ENCODE results near the gene LZTS3.
"Not testable (repeated sequence)": the region's sequence is repeated elsewhere in the genome, so short reads cannot be mapped to it uniquely, and the experiment has no call there.

LZTS3 gene

DNA sequence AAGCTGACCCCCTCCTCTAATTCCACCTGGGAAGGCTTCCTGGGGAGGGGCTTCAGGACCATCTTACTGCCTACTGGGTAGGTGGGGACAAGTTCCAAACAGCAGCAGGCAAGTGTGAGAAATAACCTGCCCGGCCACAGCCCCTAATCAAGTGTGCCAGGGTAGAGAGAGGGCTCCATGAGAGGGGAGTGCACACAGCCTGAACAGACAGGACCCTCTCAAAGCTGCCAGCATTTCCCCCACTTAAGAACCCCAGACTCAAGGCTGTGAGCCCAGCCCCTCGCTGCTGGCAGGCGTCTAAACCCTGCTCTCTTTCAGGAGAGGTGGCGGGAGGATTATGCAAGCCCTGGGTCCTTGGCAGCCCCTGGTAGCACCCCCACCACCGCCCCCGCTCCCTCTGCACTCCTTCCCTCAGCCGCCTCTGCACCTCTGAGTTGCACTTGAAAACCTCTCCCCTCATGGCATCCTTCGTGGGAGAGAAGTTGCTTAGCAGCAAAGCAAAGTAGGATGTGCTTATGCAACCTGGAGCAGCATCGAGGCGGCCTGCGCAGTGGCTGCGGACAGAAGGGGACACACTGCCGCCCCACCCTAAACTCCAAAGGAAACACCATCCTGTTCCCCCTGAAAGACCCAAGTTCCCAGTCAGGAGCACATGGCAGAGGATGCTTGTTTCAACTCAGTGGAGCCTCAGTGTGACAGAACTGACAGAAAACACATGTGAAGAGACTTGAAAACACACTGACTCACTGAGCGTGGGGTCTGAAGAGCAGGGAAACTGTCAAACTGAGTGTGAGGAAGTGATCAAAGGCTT lies 20.7 kb upstream of the LZTS3 start:
- DNase-seq (ENCODE audit: extremely low read depth in 1 of 2, low read depth in 1 of 2): no peak

DNA sequence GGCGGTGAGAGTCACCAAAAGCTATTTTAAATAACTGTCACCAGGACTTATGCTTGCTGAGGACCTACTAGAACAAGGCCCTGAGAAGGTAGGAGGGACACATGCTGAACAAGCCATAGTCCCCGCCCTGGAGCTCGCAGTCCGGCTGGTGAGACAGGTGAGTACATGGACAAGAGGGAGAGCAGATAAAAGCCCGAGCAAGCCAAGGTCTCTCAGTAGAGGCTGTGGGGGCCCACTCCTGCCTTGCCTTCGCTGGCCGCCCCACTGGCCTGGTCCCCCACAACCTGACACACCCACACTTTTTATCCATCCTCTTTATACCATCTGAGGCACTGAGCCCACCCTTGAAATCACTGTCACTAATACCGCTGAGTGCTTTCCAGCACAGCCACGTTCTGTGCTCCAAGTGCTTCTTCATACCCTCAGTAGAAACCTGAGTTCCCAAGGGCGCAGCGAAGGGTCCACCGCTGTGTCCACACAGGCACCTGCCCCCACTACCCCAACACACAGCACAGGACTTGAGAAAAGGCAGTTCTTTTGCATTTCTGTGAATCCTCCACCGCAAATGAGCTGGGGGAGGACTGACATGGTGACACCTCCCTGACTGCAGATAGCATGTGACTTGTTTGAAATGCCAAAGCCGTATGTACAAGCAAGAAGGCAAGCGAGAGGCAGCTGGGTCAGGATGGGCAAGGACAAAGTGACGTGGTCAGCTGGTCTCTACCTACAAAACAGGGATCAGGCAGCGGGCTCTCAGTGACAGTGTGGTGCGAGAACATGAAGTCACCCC lies 19.1 kb upstream of the LZTS3 start:
- no peak for DNase-seq (ENCODE audit: extremely low read depth in 1 of 2, low read depth in 1 of 2)

DNA sequence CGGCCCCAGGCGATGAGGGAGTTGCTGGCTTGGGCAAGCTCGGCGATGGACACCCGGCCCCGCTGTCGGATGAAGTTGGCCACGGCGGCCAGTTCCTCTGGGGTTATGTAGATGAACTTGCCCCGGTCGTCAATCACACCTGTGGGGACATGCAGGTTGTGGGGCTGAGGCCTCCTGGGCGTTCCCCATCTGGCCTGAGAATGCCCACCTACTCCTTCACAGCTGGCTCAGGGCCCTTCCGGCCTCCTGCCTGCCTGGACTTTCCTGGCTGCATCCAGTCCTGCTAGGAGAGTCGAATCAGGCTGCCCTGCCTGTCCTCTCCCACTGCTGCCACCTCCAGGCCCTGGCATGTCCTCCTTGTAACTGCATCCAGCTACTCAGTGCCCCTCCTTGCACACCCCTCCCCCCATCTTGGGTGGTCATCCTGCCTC lies 17.3 kb upstream of the LZTS3 start:
- no peak for DNase-seq (ENCODE audit: extremely low read depth in 1 of 2, low read depth in 1 of 2)

DNA sequence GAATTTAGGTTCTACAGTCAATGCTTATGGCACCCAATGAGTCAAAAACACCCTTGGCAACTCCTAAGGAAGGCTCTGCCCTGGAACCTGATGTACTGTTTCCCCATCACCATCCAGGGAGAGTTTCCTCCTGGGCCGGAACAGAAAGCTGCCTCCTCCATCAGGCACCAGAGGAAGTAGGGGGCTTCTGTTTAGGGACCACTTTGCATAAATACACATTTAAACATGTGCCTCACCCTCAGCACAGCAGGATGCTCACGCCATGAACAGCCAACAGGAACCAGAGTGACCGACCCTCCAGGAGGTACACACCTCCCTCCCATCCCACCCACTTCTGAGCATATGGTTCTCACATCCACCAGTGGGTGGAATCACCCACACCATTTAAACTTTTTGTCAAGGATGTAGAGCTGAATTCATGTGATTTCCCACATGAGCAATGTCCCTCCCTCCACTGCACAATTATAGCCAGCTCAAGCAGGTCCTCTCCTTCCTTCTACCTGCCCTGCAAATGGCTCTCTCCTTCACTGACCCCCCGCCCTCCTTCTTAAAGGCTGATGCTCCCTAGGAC lies 16.3 kb upstream of the LZTS3 start:
- no peak for DNase-seq (ENCODE audit: extremely low read depth in 1 of 2, low read depth in 1 of 2)

DNA sequence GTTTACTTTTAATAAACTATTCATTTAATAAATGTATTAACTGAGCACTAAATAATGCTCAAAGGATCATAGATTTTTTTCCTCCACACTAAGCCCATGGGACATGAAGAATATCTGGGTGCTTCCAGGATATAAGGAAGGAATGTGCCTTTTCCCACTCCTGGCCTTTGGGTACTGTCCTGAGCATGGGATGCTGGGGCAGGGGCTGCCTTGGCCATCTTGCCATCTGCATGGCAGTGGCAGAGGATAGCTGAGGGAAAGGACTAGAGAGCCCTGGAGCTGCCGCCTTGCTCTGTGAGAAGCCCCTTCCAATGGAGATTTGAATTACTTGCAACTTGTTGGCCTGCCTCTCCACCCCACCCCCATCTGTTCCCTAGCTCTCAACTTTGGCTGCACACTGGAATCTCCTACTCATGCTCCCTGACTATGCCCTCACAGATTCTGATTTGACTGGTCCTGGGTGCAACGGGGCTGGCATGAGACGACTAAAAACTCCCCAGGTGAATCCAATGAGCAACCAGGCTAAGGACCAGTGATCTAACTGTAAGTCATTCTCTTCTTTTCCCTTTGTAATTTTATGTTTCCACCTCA lies 15.6 kb upstream of the LZTS3 start:
- DNase-seq (ENCODE audit: extremely low read depth in 1 of 2, low read depth in 1 of 2): no peak

DNA sequence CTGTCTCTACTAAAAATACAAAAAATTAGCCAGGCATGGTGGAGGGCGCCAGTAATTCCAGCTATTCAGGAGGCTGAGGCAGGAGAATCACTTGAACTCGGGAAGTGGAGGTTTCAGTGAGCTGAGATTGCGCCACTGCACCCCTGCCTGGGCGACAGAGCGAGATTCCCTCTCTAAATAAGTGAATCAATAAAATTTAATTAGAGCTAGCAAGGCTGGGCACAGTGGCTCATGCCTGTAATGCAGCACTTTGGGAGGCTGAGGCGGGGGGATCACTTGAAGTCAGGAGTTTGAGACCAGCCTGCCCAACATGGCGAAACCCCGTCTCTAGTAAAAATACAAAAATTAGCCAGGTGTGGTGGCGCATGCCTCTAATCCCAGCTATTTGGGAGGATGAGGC lies 14.5 kb upstream of the LZTS3 start:
- not testable (repeated sequence) for DNase-seq (ENCODE audit: extremely low read depth in 1 of 2, low read depth in 1 of 2)

DNA sequence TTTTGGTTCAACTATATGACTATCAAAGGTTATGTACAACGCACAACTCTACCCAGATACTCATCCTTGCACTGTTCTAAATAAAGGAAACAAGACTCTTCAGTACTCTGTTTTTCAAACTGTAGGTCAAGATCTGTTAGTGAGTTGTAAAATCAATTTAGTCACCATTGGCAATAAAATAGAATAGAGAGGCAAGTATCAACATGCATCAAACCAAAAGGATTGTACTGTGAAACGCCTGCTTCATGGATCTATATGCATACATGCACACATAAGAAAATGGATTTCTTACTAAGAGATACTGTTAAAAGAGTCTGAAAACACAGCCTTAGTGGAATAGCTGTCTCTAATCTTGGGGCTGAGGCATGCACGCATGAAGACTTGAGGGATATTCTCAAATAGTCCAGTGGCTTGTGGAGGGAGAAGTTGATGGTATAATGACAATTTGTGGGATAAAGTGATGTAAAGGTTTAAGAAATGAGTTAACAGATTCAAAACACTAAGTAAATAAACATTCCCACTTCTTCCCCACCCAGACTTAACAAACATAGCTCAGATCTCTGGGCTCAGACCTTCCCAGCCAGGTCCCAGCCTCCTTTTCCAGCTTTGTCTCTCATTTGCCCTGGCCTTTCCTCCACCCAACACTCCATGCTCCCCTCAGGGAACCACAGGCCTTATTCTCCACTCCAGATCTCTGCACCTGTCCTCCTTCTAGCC lies 10.7 kb upstream of the LZTS3 start:
- no peak for DNase-seq (ENCODE audit: extremely low read depth in 1 of 2, low read depth in 1 of 2)

DNA sequence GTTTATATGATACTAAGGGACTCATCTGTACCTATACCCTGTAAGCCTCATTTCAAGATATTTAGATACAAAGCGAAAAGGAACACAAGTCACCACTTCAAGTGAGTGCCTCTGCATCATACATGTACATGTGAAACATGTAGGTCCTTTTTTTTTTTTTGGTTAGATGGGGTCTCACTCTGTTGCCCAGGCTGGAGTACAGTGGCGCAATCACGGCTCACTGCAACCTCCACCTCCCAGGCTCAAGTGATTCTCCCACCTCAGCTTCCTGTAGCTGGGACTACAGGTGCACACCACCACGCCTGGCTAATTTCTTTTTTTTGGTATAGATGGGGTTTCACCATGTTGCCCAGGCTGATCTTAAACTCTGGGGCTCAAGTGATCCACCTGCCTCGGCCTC lies 9.1 kb upstream of the LZTS3 start:
- DNase-seq (ENCODE audit: extremely low read depth in 1 of 2, low read depth in 1 of 2): not testable (repeated sequence)

DNA sequence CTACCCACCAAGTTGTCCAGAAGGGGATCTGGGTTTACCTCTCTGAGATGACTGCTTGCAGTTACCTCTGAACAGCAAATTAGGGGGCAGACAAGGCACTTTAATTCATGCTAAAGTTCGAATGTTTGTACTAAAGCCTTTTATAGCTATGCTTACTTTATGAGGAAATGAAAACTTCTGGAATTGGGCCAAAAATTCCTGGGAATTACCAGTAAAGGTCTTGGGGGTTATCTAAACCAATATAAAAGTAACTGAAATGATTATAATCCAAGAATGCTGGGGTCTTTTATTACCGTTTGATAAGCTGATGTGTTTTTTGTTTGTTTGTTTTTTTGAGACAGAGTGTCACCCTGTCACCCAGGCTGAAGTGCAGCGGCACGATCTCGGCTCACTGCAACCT lies 7.9 kb upstream of the LZTS3 start:
- DNase-seq (ENCODE audit: extremely low read depth in 1 of 2, low read depth in 1 of 2): no peak

DNA sequence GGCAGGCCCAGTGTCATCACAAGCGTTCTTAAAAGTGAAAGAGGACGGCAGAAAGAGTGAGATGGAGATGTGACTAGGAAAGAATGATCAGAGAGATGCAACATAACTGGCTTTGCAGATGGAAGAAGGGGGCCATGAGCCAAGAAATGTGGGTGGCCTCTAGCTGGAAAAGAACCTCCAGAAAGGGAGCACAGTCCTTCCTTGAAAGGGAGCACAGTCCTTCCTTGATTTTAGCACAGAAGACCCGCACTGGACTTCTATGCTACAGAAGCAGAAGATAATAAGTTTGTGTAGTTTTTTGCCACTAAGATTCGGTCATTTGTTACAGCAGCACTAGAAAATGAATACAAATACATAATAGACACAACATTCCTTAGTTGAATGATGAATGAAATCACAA lies 7.0 kb upstream of the LZTS3 start:
- DNase-seq (ENCODE audit: extremely low read depth in 1 of 2, low read depth in 1 of 2): no peak

DNA sequence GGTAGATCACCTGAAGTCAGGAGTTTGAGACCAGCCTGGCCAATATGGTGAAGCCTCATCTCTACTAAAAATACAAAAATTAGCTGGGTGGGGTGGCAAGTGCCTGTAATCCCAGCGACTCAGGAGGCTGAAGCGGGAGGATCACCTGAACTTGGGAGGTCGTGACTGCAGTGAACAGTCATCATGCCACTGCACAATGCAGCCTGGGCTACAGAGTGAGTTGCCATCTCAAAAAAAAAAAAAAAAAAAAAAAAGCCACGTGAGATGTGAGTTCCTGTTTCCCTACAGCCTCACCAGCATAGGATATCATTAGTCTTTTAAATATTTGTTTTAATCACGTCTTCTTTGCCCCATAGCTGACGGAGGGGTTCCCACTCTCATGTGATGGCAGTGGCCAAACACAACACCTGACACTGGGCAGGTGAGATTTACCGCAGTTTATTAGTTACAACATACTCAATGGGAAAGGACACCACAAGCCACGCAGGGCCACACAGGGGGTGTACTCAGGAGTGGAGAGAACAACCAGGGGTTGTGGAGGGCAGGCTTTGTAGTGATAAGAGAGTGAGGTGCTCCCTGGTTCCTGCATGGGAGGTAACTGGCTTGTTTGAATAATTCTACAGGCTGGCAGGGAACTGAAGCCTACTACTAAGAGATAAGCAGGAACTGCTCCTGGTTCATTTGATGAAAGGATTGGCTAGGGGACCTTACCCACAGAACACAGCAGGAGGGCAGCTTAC lies 4.6 kb upstream of the LZTS3 start:
- no peak for DNase-seq (ENCODE audit: extremely low read depth in 1 of 2, low read depth in 1 of 2)

DNA sequence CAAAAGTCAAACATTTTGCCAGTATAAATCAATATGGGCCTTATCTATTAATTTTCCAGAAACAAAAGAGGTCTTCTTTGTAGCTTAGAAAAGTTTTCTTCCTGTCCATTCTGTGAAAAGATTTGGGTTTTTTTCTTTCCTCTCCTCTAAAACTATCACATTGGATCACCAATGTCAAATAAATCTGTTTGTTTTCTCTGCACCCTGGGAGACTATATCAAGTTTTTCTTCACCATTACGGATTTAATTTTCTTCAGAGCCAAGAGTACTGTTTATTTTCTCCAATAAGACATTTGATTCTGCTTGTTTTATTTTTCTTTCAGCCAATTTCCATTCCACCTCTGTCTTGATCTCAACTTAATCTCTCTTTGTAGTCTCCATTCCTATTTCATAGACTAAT lies 1.9 kb upstream of the LZTS3 start:
- DNase-seq (ENCODE audit: extremely low read depth in 1 of 2, low read depth in 1 of 2): no peak

DNA sequence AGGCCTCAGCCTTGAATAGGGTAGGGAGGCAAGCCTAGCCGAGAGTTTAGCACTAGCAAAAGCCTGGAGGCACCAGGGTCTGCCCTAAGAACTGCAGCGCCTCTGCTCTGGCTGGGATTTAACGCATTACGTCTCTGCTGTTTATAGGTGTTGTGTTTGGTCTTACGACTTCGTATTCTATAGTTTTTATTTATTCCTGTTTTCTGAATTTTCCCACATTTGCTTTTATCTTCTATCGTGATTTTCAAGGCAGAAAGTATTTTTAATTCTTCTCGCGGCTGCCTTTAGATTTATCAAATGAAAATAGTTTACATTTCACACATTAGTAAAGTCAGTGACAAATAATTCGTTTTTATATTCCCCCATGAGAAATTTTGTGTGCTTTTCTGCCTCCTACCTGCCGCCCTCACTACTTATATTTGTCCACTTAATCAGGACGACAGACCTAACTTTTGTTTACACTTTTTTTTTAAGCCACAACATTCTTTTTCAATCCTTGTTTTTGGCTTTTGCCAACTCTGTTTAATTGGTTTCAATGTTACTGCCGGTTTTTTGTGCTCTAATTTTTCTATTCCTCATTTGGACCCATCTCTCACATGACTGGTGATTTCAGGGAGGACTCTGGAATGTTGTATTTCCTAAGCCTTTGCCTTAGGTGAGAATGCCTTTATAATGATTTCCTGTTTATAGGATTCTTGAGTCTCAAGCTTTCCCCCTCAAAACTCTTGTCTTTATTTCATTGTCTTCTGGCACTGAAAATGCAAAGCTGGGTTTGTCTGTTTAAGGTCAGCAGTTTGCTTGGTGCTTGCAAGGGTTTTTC lies 1.3 kb upstream of the LZTS3 start:
- DNase-seq (ENCODE audit: extremely low read depth in 1 of 2, low read depth in 1 of 2): no peak

DNA sequence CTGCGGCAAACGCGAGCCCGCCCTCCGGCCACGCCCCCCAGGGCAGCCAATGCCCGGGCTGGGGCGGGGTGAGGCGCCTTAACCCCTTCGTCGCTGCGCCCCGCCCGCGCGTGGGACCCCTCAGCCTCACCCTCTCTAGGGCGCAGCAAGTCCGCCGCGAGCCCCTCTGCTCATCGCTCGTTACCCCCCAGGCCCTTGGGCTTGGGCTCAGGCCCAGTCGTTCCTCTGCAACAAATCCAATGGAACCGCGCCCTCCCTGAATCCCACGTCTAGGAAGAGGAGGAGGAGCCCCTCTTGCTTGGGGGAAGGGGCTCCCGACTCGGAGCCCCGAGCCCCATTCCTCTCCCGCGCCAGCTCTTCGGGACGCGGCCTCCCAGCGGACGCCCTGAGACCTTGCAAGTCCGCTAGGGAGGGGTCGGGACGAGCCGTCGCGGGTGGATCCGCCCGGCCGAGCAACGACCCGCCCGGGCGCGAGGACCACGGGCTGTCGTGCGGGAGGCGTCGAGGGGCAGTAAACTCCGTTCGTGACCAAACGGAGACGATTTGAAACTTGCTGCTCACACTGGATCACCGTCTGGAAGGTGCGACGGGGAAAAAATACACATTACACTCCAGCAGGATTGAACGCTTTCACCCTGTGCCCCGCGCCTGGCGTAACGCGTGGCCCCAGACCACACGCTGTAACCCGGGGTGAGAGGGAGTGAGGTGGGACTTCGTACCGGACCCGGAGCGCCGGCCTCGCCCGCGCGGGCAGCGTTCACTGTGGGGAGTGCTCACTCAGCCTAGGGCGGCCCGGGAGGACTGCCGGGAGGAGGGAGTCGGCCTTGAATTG lies 477 bp upstream of the LZTS3 start:
- DNase-seq (ENCODE audit: extremely low read depth in 1 of 2, low read depth in 1 of 2): peak; percentile 71 to 79

DNA sequence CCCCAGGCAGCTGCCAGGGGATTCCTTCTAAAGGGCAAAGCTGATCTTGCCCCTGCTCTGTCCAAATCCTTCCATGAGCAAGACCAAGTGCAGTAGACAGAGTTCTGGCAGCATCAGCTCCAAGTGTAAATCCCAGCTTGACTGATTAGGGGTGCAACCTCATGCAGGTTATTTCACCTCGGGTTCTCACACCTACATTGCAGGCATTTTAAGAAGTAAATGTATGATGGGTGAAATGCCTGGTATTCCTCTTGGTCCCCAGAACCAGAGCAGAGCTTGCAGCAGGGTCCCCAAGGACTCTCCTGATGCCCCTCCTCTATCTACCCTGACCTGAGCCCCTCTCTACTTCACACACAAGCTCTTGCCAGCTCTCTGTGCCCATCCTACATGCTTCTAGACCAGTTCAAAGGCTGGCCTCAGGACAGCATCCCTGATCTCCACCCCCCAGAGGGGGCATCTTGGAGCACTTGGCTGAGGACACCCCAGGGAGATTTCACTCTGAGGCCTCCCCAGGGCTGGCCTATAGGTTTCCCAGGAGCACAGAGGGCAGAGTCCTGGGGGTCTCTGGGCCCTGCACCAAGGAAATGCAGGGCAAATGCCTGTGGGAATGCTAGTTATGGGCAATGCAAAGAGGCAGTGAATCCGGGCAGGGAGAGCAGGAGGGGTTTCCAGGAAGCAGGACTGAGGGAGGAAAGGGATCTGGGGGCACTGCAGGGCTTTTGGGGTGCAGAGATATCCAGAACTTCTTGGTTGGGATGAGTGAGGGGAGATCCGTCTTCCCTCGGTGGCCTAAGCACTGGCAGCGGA lies 1.0 kb downstream of the LZTS3 start:
- no peak for DNase-seq (ENCODE audit: extremely low read depth in 1 of 2, low read depth in 1 of 2)

DNA sequence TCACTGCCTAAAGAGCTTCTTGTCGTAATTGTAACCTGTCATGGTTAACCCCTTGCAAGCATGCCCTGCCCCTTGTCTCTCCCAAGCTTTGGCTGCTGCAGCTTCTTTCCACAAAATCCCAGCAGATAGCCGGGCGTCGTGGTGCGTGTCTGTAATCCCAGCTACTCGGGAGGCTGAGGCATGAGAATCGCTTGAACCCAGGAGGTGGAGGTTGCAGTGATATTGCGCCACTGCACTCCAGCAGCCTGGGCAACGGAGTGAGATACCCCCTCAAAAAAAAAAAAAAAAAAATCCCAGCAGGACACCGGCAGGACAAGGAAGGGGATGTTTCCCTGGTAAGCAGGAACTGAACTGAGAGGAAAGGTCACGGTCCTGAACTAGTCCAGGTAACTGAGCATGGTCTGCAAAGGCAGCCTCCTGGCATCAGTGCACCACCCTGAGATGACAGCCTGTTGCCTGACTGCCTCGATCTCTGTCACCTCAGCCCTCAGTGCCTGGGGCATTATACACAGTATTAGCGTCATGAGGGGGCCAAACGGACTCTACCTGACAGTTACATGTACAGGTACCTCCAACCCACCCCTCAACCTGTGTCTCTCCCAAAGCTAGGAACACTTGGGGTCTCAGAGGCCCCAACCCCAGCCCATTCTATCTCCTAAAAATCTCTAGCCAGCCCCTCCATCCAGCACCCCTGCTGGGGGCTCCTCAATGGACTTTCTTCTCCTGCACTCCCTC lies 1.8 kb downstream of the LZTS3 start:
- DNase-seq (ENCODE audit: extremely low read depth in 1 of 2, low read depth in 1 of 2): no peak

All from stimulated activated CD8-positive, alpha-beta memory T cell treated with anti-CD3 and anti-CD28 coated beads, Interleukin-7, amount 100 ng/mL, for 48 hours (primary cell).